Dendritic cell treated with granulocyte-macrophage colony-stimulating factor and Interleukin-4, amounts not matched to agents 40 ng/mL and 50 ng/mL, for 4 days (primary cell): Measurements from ENCODE around the gene TMEM218.
A peak's percentile ranks its signal among the peaks of the same experiment; 100 is the strongest.

Experiments
- H3K27ac Mint-ChIP-seq: one replicate; pipeline ENCODE4 v1.8.0; 2022; ENCODE audit warnings: mild to moderate bottlenecking, mixed read lengths
- H3K27me3 Mint-ChIP-seq: one replicate; pipeline ENCODE4 v1.8.0; 2022; ENCODE audit warnings: mild to moderate bottlenecking, mixed read lengths
- H3K36me3 Mint-ChIP-seq: one replicate; pipeline ENCODE4 v1.8.0; 2022; ENCODE audit warnings: low read depth, mixed read lengths
- H3K4me1 Mint-ChIP-seq: one replicate; pipeline ENCODE4 v1.8.0; 2022; ENCODE audit warnings: low read depth, mixed read lengths
- H3K4me3 Mint-ChIP-seq: one replicate; pipeline ENCODE4 v1.8.0; 2022; ENCODE audit warnings: mild to moderate bottlenecking, moderate library complexity, mixed read lengths
- H3K9me3 Mint-ChIP-seq: one replicate; pipeline ENCODE4 v1.8.0; 2022; ENCODE audit warnings: mixed read lengths
- intact Hi-C: fragments of 100-400 bp; cut with micrococcal nuclease; formaldehyde crosslinking; loops from one replicate; pipeline ENCODE4 v1.15.0; 2022

TMEM218 gene

GRCh38 chr11:125117429-125117828 is 6.0 kb upstream of the TMEM218 start:
- no peaks in the 10 kb centered on the region for H3K9me3 Mint-ChIP-seq
- intact Hi-C loops, result no loop called here
- H3K4me3 Mint-ChIP-seq, result no peak overlapping the region
- H3K36me3 Mint-ChIP-seq, result no peaks in the 10 kb centered on the region
- peaks cover 16% of the 10 kb centered on the region for H3K27me3 Mint-ChIP-seq
- no peak overlapping the region for H3K27ac Mint-ChIP-seq
- H3K4me1 Mint-ChIP-seq, result peaks cover under 1% of the 10 kb centered on the region

- Mint-ChIP-seq H3K36me3 (peaks cover 10% of the 10 kb centered on the region), H3K27me3 (peaks cover 13% of the 10 kb centered on the region), H3K4me1 (peaks cover 12% of the 10 kb centered on the region), H3K9me3 (no peaks in the 10 kb centered on the region), H3K4me3 (no peak overlapping the region), H3K27ac (no peak overlapping the region)
- intact Hi-C loops, result loop anchor here (5.0 kb wide), 2 partner anchors 162 to 492 kb away; partner anchors contain the start of genes CCDC15 and TBRG1
These were observed 3.1 kb upstream of the TMEM218 start for GRCh38 chr11:125114518-125114917.

GRCh38 chr11:125112208-125112604 is 780 bp upstream of the TMEM218 start:
- H3K36me3 Mint-ChIP-seq, result peaks cover 10% of the 10 kb centered on the region
- H3K27ac Mint-ChIP-seq, result peak overlapping the region; percentile 95
- H3K4me1 Mint-ChIP-seq, result peaks cover 12% of the 10 kb centered on the region
- intact Hi-C loops, result loop anchor here (5.0 kb wide), 2 partner anchors 160 to 490 kb away; partner anchors contain the start of genes CCDC15 and TBRG1
- H3K4me3 Mint-ChIP-seq, result peak overlapping the region; percentile 96
- peaks cover 4% of the 10 kb centered on the region for H3K27me3 Mint-ChIP-seq
- no peaks in the 10 kb centered on the region for H3K9me3 Mint-ChIP-seq

- peaks cover 10% of the 10 kb centered on the region for H3K36me3 Mint-ChIP-seq
- H3K4me1 Mint-ChIP-seq, result peaks cover 17% of the 10 kb centered on the region
- intact Hi-C loops, result loop anchor here (1.0 to 5.0 kb wide), 5 partner anchors 13 to 489 kb away; partner anchors contain the start of genes CCDC15, SLC37A2 and TBRG1
- no peaks in the 10 kb centered on the region for H3K9me3 Mint-ChIP-seq
- peak overlapping the region; percentile 95 for H3K27ac Mint-ChIP-seq
- no peaks in the 10 kb centered on the region for H3K27me3 Mint-ChIP-seq
- H3K4me3 Mint-ChIP-seq, result peak overlapping the region; percentile 96
These were observed 454 bp downstream of the TMEM218 start for GRCh38 chr11:125111001-125111342.

GRCh38 chr11:125110506-125110905 is 920 bp downstream of the TMEM218 start:
- peaks cover 22% of the 10 kb centered on the region for H3K4me1 Mint-ChIP-seq
- H3K9me3 Mint-ChIP-seq, result no peaks in the 10 kb centered on the region
- H3K36me3 Mint-ChIP-seq, result peaks cover 10% of the 10 kb centered on the region
- H3K27ac Mint-ChIP-seq, result peak overlapping the region; percentile 95
- H3K27me3 Mint-ChIP-seq, result no peaks in the 10 kb centered on the region
- no peak overlapping the region for H3K4me3 Mint-ChIP-seq
- intact Hi-C loops, result loop anchor here (2.0 to 5.0 kb wide), 4 partner anchors 38 to 488 kb away; partner anchors contain the start of genes CCDC15, SLC37A2 and TBRG1

GRCh38 chr11:125108469-125108868 is 3.0 kb downstream of the TMEM218 start:
- intact Hi-C loops, result no loop called here
- peaks cover 10% of the 10 kb centered on the region for H3K36me3 Mint-ChIP-seq
- peaks cover 30% of the 10 kb centered on the region for H3K4me1 Mint-ChIP-seq
- no peak overlapping the region for H3K4me3 Mint-ChIP-seq
- no peak overlapping the region for H3K27ac Mint-ChIP-seq
- no peaks in the 10 kb centered on the region for H3K27me3 Mint-ChIP-seq
- no peaks in the 10 kb centered on the region for H3K9me3 Mint-ChIP-seq

- no peaks in the 10 kb centered on the region for H3K27me3 Mint-ChIP-seq
- peaks cover 39% of the 10 kb centered on the region for H3K4me1 Mint-ChIP-seq
- H3K27ac Mint-ChIP-seq, result no peak overlapping the region
- no peak overlapping the region for H3K4me3 Mint-ChIP-seq
- peaks cover 16% of the 10 kb centered on the region for H3K36me3 Mint-ChIP-seq
- intact Hi-C loops, result no loop called here
- no peaks in the 10 kb centered on the region for H3K9me3 Mint-ChIP-seq
These were observed 5.5 kb downstream of the TMEM218 start for GRCh38 chr11:125105926-125106325.

GRCh38 chr11:125102510-125102909 is 8.9 kb downstream of the TMEM218 start:
- intact Hi-C loops, result no loop called here
- peak overlapping the region; percentile 3 for H3K27ac Mint-ChIP-seq
- H3K4me3 Mint-ChIP-seq, result no peak overlapping the region
- peaks cover 36% of the 10 kb centered on the region for H3K4me1 Mint-ChIP-seq
- H3K36me3 Mint-ChIP-seq, result peaks cover 45% of the 10 kb centered on the region
- no peaks in the 10 kb centered on the region for H3K27me3 Mint-ChIP-seq
- H3K9me3 Mint-ChIP-seq, result no peaks in the 10 kb centered on the region

GRCh38 chr11:125102025-125102424 is 9.4 kb downstream of the TMEM218 start:
- Mint-ChIP-seq H3K4me3 (no peak overlapping the region), H3K36me3 (peaks cover 49% of the 10 kb centered on the region), H3K27ac (peak overlapping the region; percentile 3), H3K9me3 (no peaks in the 10 kb centered on the region), H3K27me3 (no peaks in the 10 kb centered on the region), H3K4me1 (peaks cover 36% of the 10 kb centered on the region)
- intact Hi-C loops, result no loop called here

GRCh38 chr11:125101596-125101995 is 9.8 kb downstream of the TMEM218 start:
- peaks cover 36% of the 10 kb centered on the region for H3K4me1 Mint-ChIP-seq
- H3K27ac Mint-ChIP-seq, result peak overlapping the region; percentile 3
- H3K4me3 Mint-ChIP-seq, result no peak overlapping the region
- H3K27me3 Mint-ChIP-seq, result no peaks in the 10 kb centered on the region
- intact Hi-C loops, result no loop called here
- H3K9me3 Mint-ChIP-seq, result no peaks in the 10 kb centered on the region
- H3K36me3 Mint-ChIP-seq, result peaks cover 53% of the 10 kb centered on the region

- intact Hi-C loops, result no loop called here
- Mint-ChIP-seq H3K9me3 (no peaks in the 10 kb centered on the region), H3K4me1 (peaks cover 23% of the 10 kb centered on the region), H3K4me3 (no peak overlapping the region), H3K27ac (no peak overlapping the region), H3K36me3 (peaks cover 65% of the 10 kb centered on the region), H3K27me3 (no peaks in the 10 kb centered on the region)
These were observed 11.3 kb downstream of the TMEM218 start for GRCh38 chr11:125100136-125100535.

GRCh38 chr11:125094731-125095130 is 16.7 kb downstream of the TMEM218 start:
- peaks cover 27% of the 10 kb centered on the region for H3K4me1 Mint-ChIP-seq
- no peaks in the 10 kb centered on the region for H3K9me3 Mint-ChIP-seq
- intact Hi-C loops, result no loop called here
- peaks cover 73% of the 10 kb centered on the region for H3K36me3 Mint-ChIP-seq
- H3K27me3 Mint-ChIP-seq, result no peaks in the 10 kb centered on the region
- H3K4me3 Mint-ChIP-seq, result no peak overlapping the region
- H3K27ac Mint-ChIP-seq, result no peak overlapping the region

- H3K4me3 Mint-ChIP-seq, result no peak overlapping the region
- no peaks in the 10 kb centered on the region for H3K9me3 Mint-ChIP-seq
- peaks cover 27% of the 10 kb centered on the region for H3K4me1 Mint-ChIP-seq
- H3K36me3 Mint-ChIP-seq, result peaks cover 73% of the 10 kb centered on the region
- intact Hi-C loops, result no loop called here
- no peaks in the 10 kb centered on the region for H3K27me3 Mint-ChIP-seq
- peak overlapping the region; percentile 61 for H3K27ac Mint-ChIP-seq
These were observed 17.9 kb downstream of the TMEM218 start for GRCh38 chr11:125093502-125093901.

- peaks cover 27% of the 10 kb centered on the region for H3K4me1 Mint-ChIP-seq
- H3K27ac Mint-ChIP-seq, result peak overlapping the region; percentile 56
- intact Hi-C loops, result no loop called here
- no peak overlapping the region for H3K4me3 Mint-ChIP-seq
- no peaks in the 10 kb centered on the region for H3K9me3 Mint-ChIP-seq
- peaks cover 75% of the 10 kb centered on the region for H3K36me3 Mint-ChIP-seq
- H3K27me3 Mint-ChIP-seq, result no peaks in the 10 kb centered on the region
These were observed 18.8 kb downstream of the TMEM218 start for GRCh38 chr11:125092669-125093068.
